HEK293T (cell line): ENCODE data around the gene KLC3.

Experiments used
- NFRKB ChIP-seq: fragments of 450-650 bp; IDR thresholded peaks from 2 replicates; pipeline ENCODE4 v1.6.1; 2016; ENCODE audit warnings: mild to moderate bottlenecking, moderate library complexity
- SP1 ChIP-seq: fragments of 450-650 bp; IDR thresholded peaks from 2 replicates; pipeline ENCODE4 v1.6.1; 2017

GRCh38 chr19:45322311-45322710, 18.2 kb upstream of the KLC3 start:
- TF ChIP-seq SP1: no peak
- TF ChIP-seq NFRKB: no peak
